Endometrial microvascular endothelial cells (primary cell): ENCODE data around the gene AGAP2. TPM values are rescaled to one million over a fixed set of nuclear protein-coding genes. Genes with fewer than 3 reads are reported as not detected.

Source experiments
- in situ Hi-C: cut with HindIII; loops from 2 replicates; pipeline ENCODE4 v1.10.0; 2017; ENCODE audit warnings: low sequenced_read_pairs, low pct_unique_long_range_greater_than_20kb; ENCODE audit errors: inconsistent ontology term
- total RNA-seq: library from RNA; depleted of rRNA; stranded (reverse); fragments of >200 nt; gene quantifications from one replicate; pipeline ENCODE4 v1.2.3, GENCODE V29; 2015; ENCODE audit errors: inconsistent ontology term

AGAP2 gene
- total RNA-seq, 1 donor from 2014 or later = 1.2 TPM

DNA sequence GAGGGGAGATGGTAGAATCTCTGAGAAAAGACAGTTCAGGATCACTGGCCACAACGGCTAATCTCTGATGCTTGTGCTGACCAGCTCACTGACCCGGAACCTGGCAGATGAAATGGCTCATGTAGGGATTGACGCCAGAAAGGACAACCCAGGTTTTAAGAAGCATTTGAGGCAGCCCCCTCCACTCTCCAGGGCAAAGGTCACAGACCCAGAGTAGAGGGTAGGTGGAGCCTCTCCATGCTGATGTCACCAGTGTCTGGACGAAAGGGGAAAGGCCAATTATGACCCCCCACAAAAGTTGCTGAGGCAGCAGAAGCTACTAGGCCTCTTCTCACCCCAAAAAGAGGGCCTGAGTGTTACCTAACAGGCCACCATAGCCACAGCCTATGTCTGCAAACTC is 32.2 kb upstream of the AGAP2 start:
- in situ Hi-C loops = no loop called here

DNA sequence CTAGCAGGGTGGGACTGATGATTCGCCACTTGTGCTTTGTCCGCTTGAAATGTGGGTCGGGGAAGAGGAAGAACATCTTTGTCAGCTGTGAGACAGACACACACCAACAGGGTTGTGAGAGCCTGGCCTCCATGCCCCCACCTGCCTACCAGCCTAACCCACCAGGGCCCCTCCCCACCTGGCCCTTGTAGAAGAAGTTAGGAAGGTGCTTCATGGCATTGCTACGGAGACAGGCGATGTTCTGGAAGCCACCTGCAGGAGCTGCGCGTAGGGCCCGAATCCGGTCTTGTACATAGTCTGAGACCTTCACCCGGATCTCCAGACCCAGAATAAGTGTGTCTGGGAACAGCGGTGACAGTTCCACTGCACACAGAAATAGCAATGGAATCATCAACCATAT is 31.1 kb upstream of the AGAP2 start:
- in situ Hi-C loops = no loop called here

DNA sequence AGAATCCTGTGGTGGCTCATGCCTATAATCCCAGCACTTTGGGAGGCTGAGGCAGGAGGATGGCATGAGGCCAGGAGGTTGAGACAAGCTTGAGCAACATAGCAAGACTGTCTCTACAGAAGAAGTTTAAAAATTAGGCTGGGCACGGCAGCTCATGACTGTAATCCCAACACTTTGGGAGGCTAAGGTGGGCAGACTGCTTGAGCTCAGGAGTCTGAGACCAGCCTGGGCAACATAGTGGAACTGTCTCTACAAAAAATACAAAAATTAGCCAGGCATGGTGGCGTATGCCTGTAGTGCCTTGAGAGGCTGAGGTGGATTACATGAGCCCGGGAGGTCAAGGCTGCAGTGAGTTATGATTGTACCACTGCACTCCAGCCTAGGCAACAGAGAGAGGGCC is 29.3 kb upstream of the AGAP2 start:
- in situ Hi-C loops = no loop called here

DNA sequence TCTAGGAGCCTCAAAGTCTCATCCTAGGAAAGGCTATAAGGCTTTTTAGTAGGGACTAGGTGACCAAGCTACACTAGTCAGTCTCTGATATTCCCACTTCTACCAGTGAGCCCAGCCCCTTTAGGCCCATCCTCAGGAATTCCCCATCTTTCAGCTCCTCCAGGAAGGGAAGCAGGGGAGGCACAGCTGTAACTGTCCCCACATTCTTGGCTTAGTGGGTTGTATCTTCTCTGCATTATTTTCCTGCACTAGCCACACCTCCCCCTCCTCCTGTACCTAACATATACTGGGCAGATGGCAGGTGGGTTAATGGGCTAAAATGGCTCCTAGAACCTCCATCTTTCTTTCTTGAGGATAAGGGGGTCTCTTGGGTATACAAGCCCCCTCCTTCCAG is 28.8 kb upstream of the AGAP2 start:
- in situ Hi-C loops = no loop called here

GRCh38 chr12:57766464-57767304 is 28.1 kb upstream of the AGAP2 start, which contains the start of gene CYP27B1:
Gene CYP27B1, minus strand, starts transcription at chr12:57767078. Its CDS starts 37 bp downstream, at chr12:57767041.
- in situ Hi-C loops = no loop called here

GRCh38 chr12:57765698-57766463 is 27.3 kb upstream of the AGAP2 start:
- in situ Hi-C loops = no loop called here

DNA sequence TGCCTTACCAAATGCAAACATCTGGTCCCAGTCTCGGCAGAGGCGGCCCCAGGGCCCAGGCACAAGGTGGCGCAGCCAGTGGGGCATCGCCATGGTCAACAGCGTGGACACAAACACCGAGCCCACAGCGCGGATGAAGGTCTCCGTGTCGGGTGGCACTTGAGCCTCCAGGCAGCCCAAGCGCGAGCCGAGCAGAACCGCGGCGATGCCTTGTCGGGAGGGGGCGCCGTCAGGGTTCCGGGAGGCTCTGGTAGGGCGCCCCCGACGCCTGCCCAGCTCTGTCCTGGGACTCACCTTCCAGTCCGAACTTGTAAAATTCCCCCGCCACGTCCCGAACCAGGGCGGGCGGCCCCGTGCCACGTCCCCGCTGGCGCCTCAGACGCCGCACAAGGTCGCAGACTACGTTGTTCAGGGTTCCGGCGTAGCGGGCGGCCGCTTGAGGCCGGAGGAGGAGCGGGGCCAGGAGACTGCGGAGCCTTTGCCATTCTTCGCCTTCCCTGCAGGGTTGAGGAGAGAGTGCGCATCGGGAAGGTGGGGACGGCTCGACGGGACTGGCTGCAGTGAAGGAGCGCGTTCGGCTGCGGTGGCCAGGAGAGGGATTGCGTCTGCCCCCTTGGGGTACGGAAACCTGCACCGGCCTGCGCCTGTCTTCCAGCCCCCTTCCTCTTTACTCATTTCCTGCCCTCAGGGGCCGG is 26.6 kb upstream of the AGAP2 start:
- in situ Hi-C loops = no loop called here

GRCh38 chr12:57764662-57765002 is 26.1 kb upstream of the AGAP2 start:
- in situ Hi-C loops = no loop called here

DNA sequence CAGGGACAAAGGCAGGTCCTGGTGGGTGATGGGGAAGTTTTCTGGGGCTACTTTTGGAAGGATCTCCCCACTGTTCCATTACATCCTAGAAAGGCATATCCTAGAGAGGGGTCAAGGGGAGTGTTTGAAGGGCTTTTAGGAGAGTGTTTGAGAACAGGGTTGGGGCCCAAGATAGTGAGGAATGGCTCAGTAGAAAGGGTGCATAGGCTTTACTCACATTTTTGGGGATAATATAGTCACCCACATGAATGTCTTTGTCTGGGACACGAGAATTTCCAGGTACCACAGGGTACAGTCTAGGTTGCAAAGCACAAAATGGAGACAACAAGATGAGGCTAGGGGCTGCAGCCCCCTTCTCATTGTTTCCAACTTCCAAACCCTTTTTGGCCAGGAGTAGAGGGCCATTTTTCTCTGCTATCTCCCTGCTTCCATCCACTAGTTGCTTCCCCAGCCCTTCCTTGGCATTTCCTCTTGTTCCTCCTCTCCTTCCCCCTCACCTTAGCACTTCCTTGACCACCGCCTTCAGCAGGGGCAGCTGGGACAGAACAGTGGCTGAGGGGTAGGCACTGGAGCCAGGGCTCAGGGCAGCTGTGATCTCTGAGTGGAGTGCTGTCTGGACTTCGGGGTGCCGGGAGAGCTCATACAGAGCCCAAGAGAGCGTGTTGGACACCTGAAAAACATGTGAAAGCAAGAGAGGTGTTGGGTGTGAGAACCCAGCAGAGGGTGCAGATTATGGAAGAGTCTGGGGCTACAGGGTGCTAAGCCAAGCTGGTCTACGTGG is 25.5 kb upstream of the AGAP2 start:
- in situ Hi-C loops = no loop called here

- in situ Hi-C loops = no loop called here
Observed at GRCh38 chr12:57762463-57762862, 23.9 kb upstream of the AGAP2 start.

DNA sequence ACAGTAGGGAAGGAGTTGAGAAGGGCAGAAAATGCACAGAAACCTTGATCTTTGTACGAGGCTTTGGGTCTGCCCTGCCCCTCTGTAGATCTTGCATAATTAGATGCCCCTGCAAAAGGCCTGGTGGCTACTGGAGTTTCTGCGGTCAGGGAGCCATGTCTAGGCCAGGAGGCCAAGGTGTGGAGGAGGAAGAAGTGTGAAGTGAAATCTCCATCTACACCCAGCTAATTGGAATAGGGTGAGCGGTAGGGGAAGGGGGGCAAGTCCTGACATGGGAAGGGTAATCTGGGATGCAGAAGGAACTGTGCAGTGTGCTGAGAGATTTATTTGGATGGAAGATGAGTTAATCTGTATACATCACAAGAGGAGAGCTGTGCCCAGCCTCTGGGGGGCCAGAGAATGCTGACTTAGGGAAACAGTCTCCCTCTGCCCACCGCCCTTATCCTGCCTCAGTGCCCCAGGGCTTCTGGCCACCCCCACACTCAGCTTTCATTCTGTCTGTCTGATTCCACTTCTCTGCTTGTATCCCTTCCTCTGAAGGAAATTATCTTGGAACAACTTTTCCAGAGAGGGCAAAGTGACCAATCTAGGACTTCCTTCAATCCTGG is 23.0 kb upstream of the AGAP2 start:
- in situ Hi-C loops = no loop called here

DNA sequence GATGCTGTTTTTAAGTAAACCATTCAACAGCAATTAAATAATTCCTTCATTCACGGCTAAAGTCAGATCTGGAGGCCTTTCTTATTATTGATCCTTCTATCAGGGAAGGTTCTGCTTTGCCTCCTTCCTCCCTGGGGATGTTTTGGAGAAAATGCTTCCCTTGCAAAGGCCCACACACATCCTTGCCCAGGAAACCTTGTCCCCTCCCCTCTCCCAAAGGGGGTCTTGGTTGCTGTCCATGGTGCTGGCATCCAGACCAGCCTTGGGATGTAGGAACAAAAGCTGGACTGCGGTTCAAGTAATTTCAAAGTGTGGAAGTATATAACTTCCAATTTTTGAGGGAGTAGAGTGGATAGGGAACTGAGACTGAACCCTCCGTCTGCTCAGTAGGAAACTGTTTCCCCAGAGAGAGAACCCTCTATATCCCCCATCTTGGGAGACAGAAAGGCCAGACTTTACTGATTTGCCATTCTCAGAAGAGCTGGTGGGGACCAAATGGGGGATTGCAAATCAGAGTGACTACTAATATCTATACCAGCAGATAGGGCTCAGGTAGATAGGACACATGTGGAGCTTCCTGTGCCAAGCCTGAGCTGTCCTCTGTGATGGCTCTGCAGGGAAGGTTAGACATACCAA is 21.9 kb upstream of the AGAP2 start:
- in situ Hi-C loops = no loop called here

- in situ Hi-C loops = no loop called here
Observed at GRCh38 chr12:57759360-57759980, 20.9 kb upstream of the AGAP2 start.

DNA sequence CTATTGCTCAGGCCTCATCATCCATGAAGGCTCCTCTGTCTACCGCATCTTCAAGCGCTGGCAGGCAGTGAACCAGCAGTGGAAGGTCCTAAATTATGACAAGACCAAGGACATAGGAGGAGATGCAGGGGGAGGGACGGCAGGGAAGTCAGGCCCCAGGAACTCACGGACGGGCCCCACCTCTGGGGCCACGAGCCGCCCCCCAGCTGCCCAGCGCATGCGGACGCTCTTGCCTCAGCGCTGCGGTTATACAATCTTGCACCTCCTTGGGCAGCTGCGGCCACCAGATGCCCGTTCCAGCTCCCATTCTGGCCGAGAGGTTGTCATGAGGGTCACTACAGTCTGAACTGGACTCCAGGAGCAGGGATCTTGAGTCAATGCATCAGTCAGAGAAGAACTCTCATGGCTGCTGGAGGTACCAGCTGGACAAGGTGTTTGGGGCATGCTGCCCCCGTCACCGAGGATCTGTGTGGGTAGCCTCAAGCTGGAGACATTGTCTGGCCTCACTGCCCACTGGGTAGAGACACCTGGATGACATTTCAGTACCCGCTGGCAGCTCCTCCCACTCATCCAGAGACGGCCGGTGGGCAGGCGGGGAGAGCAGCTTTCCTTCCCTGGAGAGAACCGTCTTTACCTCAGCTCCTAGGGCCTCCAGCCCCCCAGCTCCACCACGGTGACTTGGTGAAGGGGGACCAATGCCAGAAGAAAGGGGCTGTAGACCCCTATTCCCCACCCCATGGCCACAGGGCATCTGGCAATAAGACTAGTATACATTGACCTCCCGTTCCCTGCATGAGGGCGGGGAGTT is 20.2 kb upstream of the AGAP2 start:
- in situ Hi-C loops = no loop called here

DNA sequence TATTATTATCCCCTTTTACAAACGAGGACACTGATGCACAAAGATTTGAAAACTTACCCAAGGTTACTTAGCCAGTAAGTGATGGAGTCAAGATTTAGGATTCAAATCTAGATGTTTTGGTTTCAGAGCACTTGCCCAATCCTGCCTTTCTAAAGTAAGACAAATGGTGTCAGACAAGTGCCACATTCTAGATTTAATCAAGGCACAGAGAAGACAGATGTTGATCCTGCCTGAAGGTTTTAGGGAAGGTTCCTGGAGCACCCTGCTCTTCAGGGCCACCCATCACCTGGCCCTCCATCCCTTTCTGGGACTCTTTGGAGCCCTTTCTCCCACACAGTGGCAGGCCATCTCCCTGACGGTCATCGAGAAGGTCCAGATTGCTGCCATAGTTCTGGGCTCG is 19.2 kb upstream of the AGAP2 start:
- in situ Hi-C loops = no loop called here

- in situ Hi-C loops = no loop called here
Observed at GRCh38 chr12:57756406-57757341, 18.1 kb upstream of the AGAP2 start.
